T47D (cell line): ENCODE measurements around the gene ANO4.
"Not testable (repeated sequence)": the region's sequence is repeated elsewhere in the genome, so short reads cannot be mapped to it uniquely, and the experiment has no call there.

Experiments used
- DNase-seq, 2 experiments: peaks; one replicate each; pipeline versions ENCODE4 v3.0.0 to v3.0.0-alpha.2; 2011 to 2012; ENCODE audit warnings: low read depth in 1 of 2, low spot score in 1 of 2
- JUND ChIP-seq: IDR thresholded peaks from 2 replicates; pipeline ENCODE4 v1.6.1; 2012; ENCODE audit warnings: low read depth
- in situ Hi-C: cut with HindIII; loops from 2 replicates; pipeline ENCODE4 v1.10.0; 2016; ENCODE audit warnings: low sequenced_read_pairs, low pct_unique_long_range_greater_than_20kb

Gene ANO4

GRCh38 chr12:101038289-101038871 is 243.8 kb downstream of the ANO4 start:
- TF ChIP-seq JUND = no peak
- DNase-seq = no peak
- in situ Hi-C loops = no loop called here

GRCh38 chr12:101039848-101040531 is 245.4 kb downstream of the ANO4 start:
- in situ Hi-C loops = no loop called here
- no peak for DNase-seq
- no peak for TF ChIP-seq JUND

GRCh38 chr12:101040936-101041335 is 246.4 kb downstream of the ANO4 start:
- in situ Hi-C loops = no loop called here
- TF ChIP-seq JUND = no peak
- DNase-seq = no peak

- no peak for TF ChIP-seq JUND
- in situ Hi-C loops = no loop called here
- DNase-seq = peak in 1 of 2 experiments; percentile 36
These were observed 247.6 kb downstream of the ANO4 start for GRCh38 chr12:101042211-101042610.

- no peak for TF ChIP-seq JUND
- in situ Hi-C loops = no loop called here
- no peak for DNase-seq
These were observed 250.0 kb downstream of the ANO4 start for GRCh38 chr12:101044512-101045059.

GRCh38 chr12:101045486-101046464 is 251.2 kb downstream of the ANO4 start:
- no peak for TF ChIP-seq JUND
- DNase-seq = no peak
- in situ Hi-C loops = no loop called here

GRCh38 chr12:101047652-101048051 is 253.1 kb downstream of the ANO4 start:
- in situ Hi-C loops = no loop called here
- no peak for TF ChIP-seq JUND
- DNase-seq = no peak

- DNase-seq = no peak
- TF ChIP-seq JUND = no peak
- in situ Hi-C loops = no loop called here
These were observed 256.1 kb downstream of the ANO4 start for GRCh38 chr12:101050631-101051030.

- TF ChIP-seq JUND = no peak
- DNase-seq = no peak
- in situ Hi-C loops = no loop called here
These were observed 256.6 kb downstream of the ANO4 start for GRCh38 chr12:101051151-101051550.

- DNase-seq = no peak
- TF ChIP-seq JUND = no peak
- in situ Hi-C loops = no loop called here
These were observed 257.4 kb downstream of the ANO4 start for GRCh38 chr12:101051901-101052550.

- in situ Hi-C loops = no loop called here
- DNase-seq = no peak
- no peak for TF ChIP-seq JUND
These were observed 258.6 kb downstream of the ANO4 start for GRCh38 chr12:101053203-101053602.

- no peak for DNase-seq
- in situ Hi-C loops = no loop called here
- TF ChIP-seq JUND = no peak
These were observed 261.4 kb downstream of the ANO4 start for GRCh38 chr12:101055940-101056339.

- DNase-seq, in situ Hi-C loops: not testable (repeated sequence)
These were observed 267.9 kb downstream of the ANO4 start for GRCh38 chr12:101062508-101062907.
